Glutamatergic neuron (in vitro differentiated cells): ENCODE results near the gene VPS45. TPM values are rescaled to one million over a fixed set of nuclear protein-coding genes. Genes with fewer than 3 reads are reported as not detected.

Experiments
- DNase-seq: peaks from one replicate; pipeline ENCODE4 v3.0.0; 2022
- H3K27ac Mint-ChIP-seq: one replicate; pipeline ENCODE4 v1.8.0; 2020; ENCODE audit warnings: mild to moderate bottlenecking, mixed read lengths, inconsistent platforms; ENCODE audit not compliant: unreplicated experiment
- H3K27me3 Mint-ChIP-seq: one replicate; pipeline ENCODE4 v1.8.0; 2020; ENCODE audit warnings: mild to moderate bottlenecking, moderate library complexity, mixed read lengths, inconsistent platforms; ENCODE audit not compliant: unreplicated experiment
- H3K36me3 Mint-ChIP-seq: one replicate; pipeline ENCODE4 v1.8.0; 2020; ENCODE audit warnings: mild to moderate bottlenecking, mixed read lengths, inconsistent platforms; ENCODE audit not compliant: unreplicated experiment
- H3K4me1 Mint-ChIP-seq: one replicate; pipeline ENCODE4 v1.8.0; 2020; ENCODE audit warnings: mild to moderate bottlenecking, low read depth, mixed read lengths, inconsistent platforms; ENCODE audit not compliant: unreplicated experiment
- H3K4me3 Mint-ChIP-seq: one replicate; pipeline ENCODE4 v1.8.0; 2020; ENCODE audit warnings: mild to moderate bottlenecking, mixed read lengths, inconsistent platforms; ENCODE audit not compliant: unreplicated experiment
- H3K9me3 Mint-ChIP-seq: one replicate; pipeline ENCODE4 v1.8.0; 2020; ENCODE audit warnings: mild to moderate bottlenecking, moderate library complexity, mixed read lengths, inconsistent platforms; ENCODE audit not compliant: unreplicated experiment
- total RNA-seq: library from RNA; stranded (reverse); fragmentation: NEBNext Ultra II Directional; extraction: Animal tissue kit (Norgen Biotek cat#: 25700); gene quantifications from one replicate; pipeline ENCODE4 v1.2.1, GENCODE V29; 2021; ENCODE audit not compliant: unreplicated experiment
- TF ChIP-seq, protein P1 (sequence below): fragments of 200-600 bp; sonication (generic); IDR thresholded peaks from one replicate; pipeline ENCODE4 v1.5.0; 2021; ENCODE audit not compliant: partially characterized antibody, unreplicated experiment

The VPS45 gene
- total RNA-seq, 1 donor from 2014 or later: 60.0 TPM

DNA sequence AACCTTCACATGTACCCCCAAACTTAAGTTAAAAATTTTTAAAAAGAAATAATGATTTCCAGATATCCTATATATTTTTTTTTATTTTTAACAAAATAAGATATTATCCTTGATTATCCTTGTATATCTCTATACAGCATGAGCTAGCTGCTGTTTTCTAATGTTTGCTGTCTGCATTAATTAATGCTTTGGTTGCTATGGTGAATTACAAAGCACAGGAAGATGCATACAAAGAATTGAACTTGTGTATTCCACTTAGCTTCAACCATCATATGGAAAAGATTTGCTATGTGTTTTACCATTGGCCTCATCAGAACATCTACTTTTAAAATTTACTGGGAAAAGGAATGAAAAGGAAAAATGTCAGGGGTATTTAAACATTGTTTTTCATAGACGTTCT is 35.4 kb downstream of the VPS45 start:
- H3K4me3 Mint-ChIP-seq: no peak overlapping the region
- TF ChIP-seq, protein P1, sequence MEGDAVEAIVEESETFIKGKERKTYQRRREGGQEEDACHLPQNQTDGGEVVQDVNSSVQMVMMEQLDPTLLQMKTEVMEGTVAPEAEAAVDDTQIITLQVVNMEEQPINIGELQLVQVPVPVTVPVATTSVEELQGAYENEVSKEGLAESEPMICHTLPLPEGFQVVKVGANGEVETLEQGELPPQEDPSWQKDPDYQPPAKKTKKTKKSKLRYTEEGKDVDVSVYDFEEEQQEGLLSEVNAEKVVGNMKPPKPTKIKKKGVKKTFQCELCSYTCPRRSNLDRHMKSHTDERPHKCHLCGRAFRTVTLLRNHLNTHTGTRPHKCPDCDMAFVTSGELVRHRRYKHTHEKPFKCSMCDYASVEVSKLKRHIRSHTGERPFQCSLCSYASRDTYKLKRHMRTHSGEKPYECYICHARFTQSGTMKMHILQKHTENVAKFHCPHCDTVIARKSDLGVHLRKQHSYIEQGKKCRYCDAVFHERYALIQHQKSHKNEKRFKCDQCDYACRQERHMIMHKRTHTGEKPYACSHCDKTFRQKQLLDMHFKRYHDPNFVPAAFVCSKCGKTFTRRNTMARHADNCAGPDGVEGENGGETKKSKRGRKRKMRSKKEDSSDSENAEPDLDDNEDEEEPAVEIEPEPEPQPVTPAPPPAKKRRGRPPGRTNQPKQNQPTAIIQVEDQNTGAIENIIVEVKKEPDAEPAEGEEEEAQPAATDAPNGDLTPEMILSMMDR: no peak
- no peak overlapping the region for H3K27ac Mint-ChIP-seq
- no peak for DNase-seq
- H3K27me3 Mint-ChIP-seq: peaks cover 1% of the 10 kb centered on the region
- peaks cover 29% of the 10 kb centered on the region for H3K36me3 Mint-ChIP-seq
- no peaks in the 10 kb centered on the region for H3K4me1 Mint-ChIP-seq
- no peaks in the 10 kb centered on the region for H3K9me3 Mint-ChIP-seq

DNA sequence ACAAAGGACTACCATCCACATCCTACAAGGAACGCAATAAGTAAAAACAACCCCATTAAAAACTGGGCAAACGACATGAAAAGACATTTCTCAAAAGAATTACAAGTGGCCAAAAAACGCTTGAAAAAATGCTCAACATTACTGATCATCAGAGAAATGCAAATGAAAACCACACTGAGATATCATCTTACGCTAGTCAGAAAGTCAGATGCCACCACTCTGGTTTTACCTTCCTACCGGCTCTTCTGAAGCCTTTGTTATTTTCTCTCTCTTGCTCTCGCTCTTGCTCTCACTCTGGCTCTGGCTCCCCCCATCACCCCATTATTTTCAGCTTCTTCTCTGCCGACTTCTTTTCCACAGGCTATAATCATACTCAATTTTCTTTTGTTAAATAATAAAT is 38.8 kb downstream of the VPS45 start:
- H3K36me3 Mint-ChIP-seq: peaks cover 25% of the 10 kb centered on the region
- no peak overlapping the region for H3K27ac Mint-ChIP-seq
- no peaks in the 10 kb centered on the region for H3K9me3 Mint-ChIP-seq
- peaks cover 1% of the 10 kb centered on the region for H3K27me3 Mint-ChIP-seq
- H3K4me3 Mint-ChIP-seq: no peak overlapping the region
- TF ChIP-seq, protein P1: no peak
- no peak for DNase-seq
- no peaks in the 10 kb centered on the region for H3K4me1 Mint-ChIP-seq

DNA sequence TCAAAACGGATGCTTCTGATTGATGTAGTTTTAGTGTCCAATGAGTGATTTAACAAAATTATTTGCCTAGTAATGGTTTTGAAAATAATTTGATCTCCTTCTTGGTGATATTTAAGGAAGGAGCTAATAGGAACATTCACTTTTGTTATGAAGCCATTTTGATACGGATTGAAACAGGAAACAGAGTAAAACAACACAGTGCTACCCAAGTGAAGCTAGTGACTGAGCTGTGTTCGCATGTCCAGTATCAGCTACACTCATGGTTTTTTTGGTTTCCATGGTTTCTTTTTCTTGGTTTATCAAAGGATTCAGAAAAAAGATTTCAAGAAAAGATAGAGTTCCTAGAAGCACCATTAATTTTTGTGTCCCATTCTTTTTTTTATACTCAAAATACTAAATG is 42.0 kb downstream of the VPS45 start:
- Mint-ChIP-seq H3K36me3 (peaks cover 36% of the 10 kb centered on the region), H3K27me3 (no peaks in the 10 kb centered on the region), H3K27ac (no peak overlapping the region), H3K4me3 (no peak overlapping the region), H3K4me1 (no peaks in the 10 kb centered on the region), H3K9me3 (no peaks in the 10 kb centered on the region)
- no peak for DNase-seq
- TF ChIP-seq, protein P1: no peak

DNA sequence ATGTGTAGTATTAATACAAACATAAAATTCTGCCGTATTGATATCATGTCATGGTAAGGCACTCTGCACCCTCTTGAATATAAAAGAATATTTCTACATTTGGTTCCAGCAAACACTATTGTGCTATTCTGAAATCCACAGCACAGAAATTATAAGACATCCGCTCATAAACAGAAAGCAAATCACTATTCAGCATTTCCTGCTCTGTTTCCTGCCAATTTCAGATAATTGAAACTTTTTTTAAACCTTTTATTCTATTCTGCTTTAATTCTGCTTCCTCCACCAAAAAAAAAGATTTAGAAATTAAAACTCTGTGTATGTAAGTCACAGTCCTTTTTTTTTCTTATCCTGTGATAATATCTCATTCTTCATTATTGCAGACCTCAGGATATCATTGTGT is 42.5 kb downstream of the VPS45 start:
- TF ChIP-seq, protein P1: no peak
- Mint-ChIP-seq H3K27me3 (no peaks in the 10 kb centered on the region), H3K4me1 (no peaks in the 10 kb centered on the region), H3K9me3 (no peaks in the 10 kb centered on the region), H3K36me3 (peaks cover 38% of the 10 kb centered on the region), H3K27ac (no peak overlapping the region), H3K4me3 (no peak overlapping the region)
- no peak for DNase-seq

DNA sequence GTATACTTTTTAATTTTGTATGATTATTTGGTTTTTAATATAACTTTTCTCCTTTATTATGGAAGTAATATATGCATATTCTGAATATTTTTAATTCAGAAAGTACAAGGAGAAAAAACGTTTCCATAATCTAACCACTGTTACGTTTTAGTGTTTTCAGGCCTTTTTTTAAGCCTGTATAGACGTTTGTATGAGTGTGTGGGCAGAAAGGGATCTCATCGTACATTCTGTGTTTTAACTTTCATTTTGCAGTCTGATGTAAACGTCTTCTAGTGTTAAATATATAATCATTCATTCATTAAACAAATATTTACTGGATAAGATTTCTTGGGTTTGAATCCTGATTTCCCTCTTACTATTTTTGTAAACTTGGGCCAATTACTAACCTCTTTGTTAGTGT is 44.1 kb downstream of the VPS45 start:
- DNase-seq: no peak
- Mint-ChIP-seq H3K27ac (no peak overlapping the region), H3K4me3 (no peak overlapping the region), H3K36me3 (peaks cover 27% of the 10 kb centered on the region), H3K4me1 (no peaks in the 10 kb centered on the region), H3K27me3 (no peaks in the 10 kb centered on the region), H3K9me3 (peaks cover 2% of the 10 kb centered on the region)
- TF ChIP-seq, protein P1: no peak
